K562 (cell line): ENCODE measurements around the gene GPR12. TPM values are rescaled to one million over a fixed set of nuclear protein-coding genes. Genes with fewer than 3 reads are reported as not detected.

ENCODE experiments used
- ATAC-seq: fragments of 200-7000 bp; cut with Tn5 transposase; 3 replicates; pipeline ENCODE4 v1.9.1; 2020; ENCODE audit warnings: moderate library complexity
- BruUV-seq: library from RNA; stranded (reverse); fragments of 400-500 nt; replicated peaks from 2 replicates; lab custom pipeline; 2021; lab: Mats Ljungman, UMichigan
- CTCF ChIA-PET: fragments of 300-600 bp; formaldehyde crosslinking; extraction: SDS; loops from one replicate; lab custom pipeline; 2021; ENCODE audit warnings: low intra/inter-chr PET ratio; lab: Yijun Ruan, JAX
- POLR2A ChIA-PET: fragments of 300-600, 350-650 bp; sonication (Branson Sonifier 250); formaldehyde crosslinking; extraction: SDS; loops from one replicate; lab custom pipeline; 2021; ENCODE audit warnings: antibody characterized with exemption, inconsistent platforms; lab: Yijun Ruan, JAX
- DNase-seq, 4 experiments: peaks; one replicate each; pipeline versions ENCODE4 v3.0.0 to v3.0.0-alpha.2; 2011 to 2018; ENCODE audit warnings: low spot score in 3 of 4, mixed read lengths in 3 of 4; ENCODE audit errors: extremely low read depth in 1 of 4
- FAIRE-seq: peaks from 2 replicates; lab custom pipeline; 2011; peaks lifted over from hg19 to GRCh38; lab: Jason Lieb, UNC
- H2AFZ ChIP-seq: 2 replicates; pipeline ENCODE4 v1.6.0; 2011; ENCODE audit warnings: low read depth, low read length, control low read depth, inconsistent platforms
- H3K27ac ChIP-seq: fragments of 200-600 bp; 3 replicates; pipeline ENCODE4 v1.8.0; 2011; ENCODE audit warnings: low read depth, mild to moderate bottlenecking, control low read depth, inconsistent platforms, low read length, moderate library complexity, mixed read lengths; ENCODE audit errors: extremely low read depth
- H3K27me3 ChIP-seq, 2 experiments: fragments of 300-600 bp in 1 of 2; 2 replicates in 1 of 2; 3 replicates in 1 of 2; pipeline versions ENCODE4 v1.6.0 to v1.8.0; 2011; ENCODE audit warnings: inconsistent platforms in 2 of 2, low read length in 2 of 2, mild to moderate bottlenecking in 1 of 2, mixed read lengths in 1 of 2, moderate library complexity in 1 of 2; ENCODE audit not compliant: control insufficient read depth in 2 of 2, insufficient read depth in 2 of 2
- H3K36me3 ChIP-seq: fragments of 300-600 bp; 3 replicates; pipeline ENCODE4 v1.8.0; 2011; ENCODE audit warnings: mild to moderate bottlenecking, low read length, inconsistent platforms; ENCODE audit not compliant: control insufficient read depth, insufficient read depth
- H3K4me1 ChIP-seq, 2 experiments: fragments of 200-600 bp in 1 of 2; replicated peaks in 1 of 2; 2 replicates in 1 of 2; 3 replicates in 1 of 2; pipeline versions ENCODE4 v1.5.1 to v1.8.0; 2011; ENCODE audit warnings: inconsistent platforms in 2 of 2, low read length in 2 of 2, mild to moderate bottlenecking in 1 of 2, mixed read lengths in 1 of 2, moderate library complexity in 1 of 2; ENCODE audit not compliant: control insufficient read depth in 2 of 2, insufficient read depth in 2 of 2
- H3K4me2 ChIP-seq: 2 replicates; pipeline ENCODE4 v1.6.1; 2011; ENCODE audit warnings: low read length, control low read depth, inconsistent platforms, mixed read lengths; ENCODE audit not compliant: insufficient read depth
- H3K4me3 ChIP-seq: fragments of 200-600 bp; sonication (generic), shearing (Covaris generic); 2 replicates; pipeline ENCODE4 v1.5.1; 2016; ENCODE audit warnings: control low read depth, inconsistent platforms
- H3K79me2 ChIP-seq: fragments of 200-600 bp; 3 replicates; pipeline ENCODE4 v1.8.0; 2011; ENCODE audit warnings: low read length, inconsistent platforms; ENCODE audit not compliant: control insufficient read depth, insufficient read depth
- H3K9ac ChIP-seq, 2 experiments: 2 replicates each; pipeline versions ENCODE4 v1.6.0 to v1.6.1; 2011; ENCODE audit warnings: low read depth in 2 of 2, low read length in 2 of 2, control low read depth in 1 of 2, inconsistent platforms in 1 of 2, mild to moderate bottlenecking in 1 of 2, mixed read lengths in 1 of 2; ENCODE audit not compliant: insufficient read depth in 1 of 2
- H3K9me1 ChIP-seq: one replicate; pipeline ENCODE4 v1.6.0; 2011; ENCODE audit warnings: inconsistent platforms, mild to moderate bottlenecking, low read length, moderate library complexity; ENCODE audit not compliant: control insufficient read depth, insufficient read depth
- H3K9me3 ChIP-seq: replicated peaks from 2 replicates; pipeline ENCODE4 v1.5.1; 2011; ENCODE audit warnings: low read depth, low read length, inconsistent platforms; ENCODE audit not compliant: control insufficient read depth, insufficient read depth
- H4K20me1 ChIP-seq: replicated peaks from 2 replicates; pipeline ENCODE4 v1.6.1; 2011; ENCODE audit warnings: low read length, inconsistent platforms, mixed read lengths; ENCODE audit not compliant: control insufficient read depth, insufficient read depth
- AFF1 ChIP-seq, 2 experiments: fragments of 450-650 bp; IDR thresholded peaks; 2 replicates each; pipeline ENCODE4 v1.6.1; 2018; ENCODE audit warnings: mild to moderate bottlenecking in 2 of 2, low read depth in 1 of 2; ENCODE audit not compliant: partially characterized antibody in 2 of 2
- HDAC8 ChIP-seq: fragments of 450-650 bp; IDR thresholded peaks from 2 replicates; pipeline ENCODE4 v1.6.1; 2016; ENCODE audit warnings: mild to moderate bottlenecking, missing genetic modification characterization, moderate library complexity, missing compliant biosample characterization
- HDGF ChIP-seq: fragments of 450-650 bp; IDR thresholded peaks from 2 replicates; pipeline ENCODE4 v1.6.1; 2016
- KAT8 ChIP-seq: fragments of 450-650 bp; IDR thresholded peaks from 2 replicates; pipeline ENCODE4 v1.6.1; 2016; ENCODE audit warnings: low read depth, mild to moderate bottlenecking
- PHB ChIP-seq: fragments of 250-450 bp; sonication (Bioruptor Pico); IDR thresholded peaks from 2 replicates; pipeline ENCODE4 v1.5.0; 2021
- POLR2AphosphoS5 ChIP-seq: IDR thresholded peaks from 2 replicates; pipeline ENCODE4 v1.6.1; 2011; ENCODE audit warnings: mild to moderate bottlenecking, low read depth, low read length, moderate library complexity; ENCODE audit not compliant: control insufficient read depth, insufficient read depth
- RBM34 ChIP-seq: fragments of 200-400 bp; formaldehyde crosslinking; IDR thresholded peaks from 2 replicates; pipeline ENCODE4 v1.6.1; 2018; ENCODE audit warnings: low read length, borderline replicate concordance; ENCODE audit not compliant: insufficient read depth
- ZNF398 ChIP-seq: fragments of 250-450 bp; sonication (Bioruptor Pico); IDR thresholded peaks from 2 replicates; pipeline ENCODE4 v1.8.0; 2021; ENCODE audit warnings: moderate library complexity, mild to moderate bottlenecking, inconsistent platforms
- WGBS: fragments of 100-300 bp; shearing (Covaris generic); methylation state at CpG from one replicate; pipeline ENCODE4 v1.1.6; 2016; ENCODE audit warnings: low coverage, mixed read lengths; ENCODE audit not compliant: insufficient coverage; ENCODE audit errors: missing lambda C conversion rate; 5-methylcytosine and 5-hydroxymethylcytosine counted together
- in situ Hi-C: fragments of 300-500 bp; cut with MboI; formaldehyde crosslinking; loops from 4 replicates; pipeline ENCODE4 v1.15.0; 2018; ENCODE audit warnings: inconsistent platforms, mixed read lengths
- intact Hi-C: fragments of 100-400 bp; cut with micrococcal nuclease; formaldehyde crosslinking; loops from 2 replicates; pipeline ENCODE4 v1.14.2; 2022
- polyA plus RNA-seq, 8 experiments: library from polyadenylated mRNA; depleted of rRNA in 4 of 8; stranded (reverse) in 5 of 8; unstranded in 3 of 8; fragments of >200 nt; fragmentation: Nextera tagmentation in 2 of 8; fragmentation: Illumina TruSeq in 1 of 8; extraction: Ambion mirVana in 2 of 8; extraction: Trizol in 1 of 8; gene quantifications; 2 replicates each; pipeline versions ENCODE4 v1.2.1 to v1.2.3, GENCODE V29; 2011 to 2014; ENCODE audit warnings: inconsistent platforms in 1 of 8, missing spikeins in 1 of 8
- total RNA-seq, 7 experiments: library from RNA; depleted of rRNA in 6 of 7; stranded (reverse); fragments of >200 nt in 6 of 7; fragmentation: Illumina TruSeq in 2 of 7; extraction: Trizol in 2 of 7; gene quantifications; 2 replicates each; pipeline versions ENCODE4 v1.2.1 to v1.2.3, GENCODE V29; 2011 to 2021; ENCODE audit warnings: low replicate concordance in 1 of 7
- TF ChIP-seq, protein P1 (sequence below): IDR thresholded peaks from 2 replicates; pipeline ENCODE4 v1.6.1; 2011; ENCODE audit not compliant: insufficient read length; ENCODE audit errors: extremely low read depth

The GPR12 gene
- total and polyA plus RNA-seq, 9 of the 15 experiments (the other 6 are each of a cell fraction or from before 2014, with no cell fraction given) = not detected

DNA sequence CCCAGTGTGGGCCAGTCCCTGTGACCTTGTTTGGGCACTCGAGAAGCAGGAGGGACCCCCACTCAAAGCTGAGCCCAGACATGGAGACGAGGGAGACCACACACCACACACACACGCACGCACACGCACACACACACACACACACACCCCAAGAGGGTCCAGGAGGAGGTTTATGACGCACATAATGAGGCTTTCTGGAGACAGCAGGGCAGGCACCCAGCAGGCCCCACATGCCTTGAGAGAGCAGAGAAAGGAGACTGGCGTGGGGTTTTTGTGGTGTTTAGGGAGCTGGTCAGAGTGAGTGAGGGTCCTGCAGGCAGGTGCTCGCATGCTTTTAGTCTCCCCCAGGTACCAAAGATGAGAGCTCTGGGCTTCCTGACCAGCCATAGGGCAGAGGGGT, 42.4 kb downstream of the GPR12 start (continued):
- no peak for TF ChIP-seq AFF1 (IDR thresholded peaks at IDR 0.05; ENCODE audit: low read depth in 1 of 2, partially characterized antibody in 2 of 2)
- no peak for TF ChIP-seq ZNF398

- H3K27me3 ChIP-seq = peaks cover 0 to 7% of the 10 kb centered on the region in 2 experiments; a peak in 3 of 5 replicates
- CTCF ChIA-PET = no interaction called here
- no peaks in the 10 kb centered on the region for H3K9me1 ChIP-seq
- H3K9ac ChIP-seq = no peak overlapping the region
- no peak overlapping the region for H2AFZ ChIP-seq
- FAIRE-seq (no peak), DNase-seq (no peak), ATAC-seq (no peak)
- H3K79me2 ChIP-seq = no peaks in the 10 kb centered on the region
- no peaks in the 10 kb centered on the region for H3K9me3 ChIP-seq
- H3K4me2 ChIP-seq = no peak overlapping the region
- H3K4me3 ChIP-seq = no peak overlapping the region
- in situ Hi-C loops (no loop called here), intact Hi-C loops (no loop called here)
- no TSS peak for BruUV-seq
- TF ChIP-seq RBM34 = no peak
- TF ChIP-seq, protein P1, sequence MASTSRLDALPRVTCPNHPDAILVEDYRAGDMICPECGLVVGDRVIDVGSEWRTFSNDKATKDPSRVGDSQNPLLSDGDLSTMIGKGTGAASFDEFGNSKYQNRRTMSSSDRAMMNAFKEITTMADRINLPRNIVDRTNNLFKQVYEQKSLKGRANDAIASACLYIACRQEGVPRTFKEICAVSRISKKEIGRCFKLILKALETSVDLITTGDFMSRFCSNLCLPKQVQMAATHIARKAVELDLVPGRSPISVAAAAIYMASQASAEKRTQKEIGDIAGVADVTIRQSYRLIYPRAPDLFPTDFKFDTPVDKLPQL = no peak
- no peak for TF ChIP-seq POLR2AphosphoS5
- TF ChIP-seq HDGF = no peak
- no peak for TF ChIP-seq HDAC8
- no peak for TF ChIP-seq KAT8
- TF ChIP-seq PHB (CRISPR knock-in tag) = no peak
- H3K36me3 ChIP-seq = no peaks in the 10 kb centered on the region
- no peaks in the 10 kb centered on the region for H3K4me1 ChIP-seq
- WGBS = 0% methylated on average over 3 of the region's 3 CpGs
- H3K27ac ChIP-seq = no peak overlapping the region
- H4K20me1 ChIP-seq = no peaks in the 10 kb centered on the region
- POLR2A ChIA-PET = interaction anchor here (0.6 kb wide), 1 partner anchor 201 kb away, joined by 3 read pairs; no protein-coding TSS in a partner anchor
Observed at GRCh38 chr13:26716984-26717383, 43.6 kb downstream of the GPR12 start.
